ENCODE results near the gene ZNF267.
"Not testable (repeated sequence)": the region's sequence is repeated elsewhere in the genome, so short reads cannot be mapped to it uniquely, and the experiment has no call there.

ZNF267 gene

GRCh38 chr16:31880322-31880979 lies 6.8 kb downstream of the ZNF267 start:
- no peak for DNase-seq

GRCh38 chr16:31886227-31886626 lies 12.6 kb downstream of the ZNF267 start:
- no peak for DNase-seq

- no peak for DNase-seq
These were observed 15.1 kb downstream of the ZNF267 start for GRCh38 chr16:31888735-31889134.

- DNase-seq = not testable (repeated sequence)
These were observed 18.5 kb downstream of the ZNF267 start for GRCh38 chr16:31892111-31892510.

GRCh38 chr16:31893824-31894223 lies 20.2 kb downstream of the ZNF267 start:
- no peak for DNase-seq

- no peak for DNase-seq
These were observed 23.7 kb downstream of the ZNF267 start for GRCh38 chr16:31897283-31897682.

GRCh38 chr16:31899505-31899904 lies 25.9 kb downstream of the ZNF267 start:
- DNase-seq = no peak

GRCh38 chr16:31904571-31904970 lies 31.0 kb downstream of the ZNF267 start:
- not testable (repeated sequence) for DNase-seq

GRCh38 chr16:31913668-31914067 lies 40.1 kb downstream of the ZNF267 start:
- no peak for DNase-seq

GRCh38 chr16:31916056-31916488 lies 42.5 kb downstream of the ZNF267 start:
- no peak for DNase-seq

- no peak for DNase-seq
These were observed 46.8 kb downstream of the ZNF267 start for GRCh38 chr16:31920373-31920772.

GRCh38 chr16:31951806-31952205 lies 78.2 kb downstream of the ZNF267 start:
- DNase-seq = not testable (repeated sequence)

GRCh38 chr16:31952206-31952605 lies 78.6 kb downstream of the ZNF267 start:
- not testable (repeated sequence) for DNase-seq

GRCh38 chr16:31956221-31956620 lies 82.6 kb downstream of the ZNF267 start:
- not testable (repeated sequence) for DNase-seq

GRCh38 chr16:31960186-31960910 lies 86.7 kb downstream of the ZNF267 start:
- DNase-seq = not testable (repeated sequence)

Measured in NCI-H2107 (cell line).